GM21825 (cell line): ENCODE results near the gene B4GALT3.

Experiments
- ATAC-seq: cut with Tn5 transposase; IDR thresholded peaks from one replicate; pipeline ENCODE4 v1.9.1; 2021; ENCODE audit warnings: mild to moderate bottlenecking, moderate library complexity; ENCODE audit not compliant: unreplicated experiment

Gene B4GALT3

GRCh38 chr1:161206411-161207140 is 29.3 kb upstream of the B4GALT3 start:
- no peak for ATAC-seq

DNA sequence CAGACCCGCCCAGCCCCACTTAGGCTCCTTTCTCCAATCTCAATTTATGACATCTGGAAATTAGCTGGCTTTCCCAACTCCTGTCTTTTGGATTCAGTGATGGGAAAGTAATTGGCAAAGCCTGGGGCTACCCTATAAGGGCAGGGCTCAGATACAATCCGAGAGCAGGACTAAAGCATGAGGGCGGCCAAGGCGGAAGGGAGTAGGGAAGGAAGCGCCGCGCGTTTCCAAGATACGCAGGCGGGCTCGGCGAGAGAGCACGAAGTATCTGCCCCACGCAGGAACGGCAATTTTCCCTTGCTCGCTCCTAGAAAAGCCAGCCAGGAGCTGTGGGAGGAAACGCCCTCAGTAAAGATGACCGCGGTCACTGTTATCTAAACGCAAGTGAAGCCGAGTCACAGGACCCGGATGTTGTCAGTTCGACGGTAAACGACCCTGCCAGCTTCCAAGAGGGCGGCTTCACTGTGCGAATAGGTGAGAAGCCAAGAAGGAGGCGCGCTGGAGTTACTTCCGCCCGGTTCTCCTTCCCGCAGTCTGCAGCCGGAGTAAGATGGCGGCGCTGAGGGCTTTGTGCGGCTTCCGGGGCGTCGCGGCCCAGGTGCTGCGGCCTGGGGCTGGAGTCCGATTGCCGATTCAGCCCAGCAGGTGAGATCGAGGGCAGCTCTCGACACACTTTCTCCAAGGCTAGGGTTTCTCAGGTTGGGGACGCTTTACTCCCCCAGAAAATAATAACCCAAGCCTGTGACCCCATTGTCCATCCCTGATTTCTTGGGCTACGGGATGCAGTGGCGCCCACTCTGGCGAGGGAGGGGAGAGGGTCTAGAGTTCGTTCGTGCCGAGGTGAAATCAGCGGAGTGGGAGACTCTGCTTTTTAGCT is 24.8 kb upstream of the B4GALT3 start, which contains the start of gene NDUFS2:
TSS of gene NDUFS2 (plus strand) at position 532 of the 877 bp plus-strand sequence. CDS start at position 551, 19 bp downstream.
- peak; percentile 93 for ATAC-seq

GRCh38 chr1:161200992-161201835 is 23.9 kb upstream of the B4GALT3 start:
- no peak for ATAC-seq

DNA sequence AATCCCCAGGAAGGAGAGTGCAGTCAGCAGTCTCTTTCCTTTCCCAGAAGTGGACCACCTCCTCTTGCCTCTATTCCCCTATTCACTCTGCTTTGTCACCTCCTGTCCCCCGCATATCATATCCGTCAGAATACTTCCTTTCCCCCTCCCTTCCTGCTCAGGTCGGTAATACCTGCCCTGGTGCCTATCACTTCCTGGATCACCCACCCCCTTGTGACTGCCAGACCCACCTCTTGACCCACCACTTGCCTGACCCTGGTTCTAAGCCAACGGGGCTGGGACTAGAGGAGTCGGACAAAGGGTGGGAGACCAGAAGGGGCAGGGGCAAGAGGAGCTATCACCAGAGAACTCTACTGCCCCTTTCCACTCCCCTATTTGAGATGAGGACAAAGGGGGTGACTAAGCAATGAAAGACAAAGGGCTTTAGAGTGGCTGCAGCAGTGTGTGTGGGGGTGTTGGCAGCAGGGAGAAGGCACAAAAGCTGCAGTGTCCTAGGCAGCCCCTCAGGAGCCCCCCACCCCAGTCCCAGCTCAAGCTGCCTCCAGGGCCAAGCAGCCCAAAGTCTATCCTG is 23.2 kb upstream of the B4GALT3 start:
- ATAC-seq: no peak

DNA sequence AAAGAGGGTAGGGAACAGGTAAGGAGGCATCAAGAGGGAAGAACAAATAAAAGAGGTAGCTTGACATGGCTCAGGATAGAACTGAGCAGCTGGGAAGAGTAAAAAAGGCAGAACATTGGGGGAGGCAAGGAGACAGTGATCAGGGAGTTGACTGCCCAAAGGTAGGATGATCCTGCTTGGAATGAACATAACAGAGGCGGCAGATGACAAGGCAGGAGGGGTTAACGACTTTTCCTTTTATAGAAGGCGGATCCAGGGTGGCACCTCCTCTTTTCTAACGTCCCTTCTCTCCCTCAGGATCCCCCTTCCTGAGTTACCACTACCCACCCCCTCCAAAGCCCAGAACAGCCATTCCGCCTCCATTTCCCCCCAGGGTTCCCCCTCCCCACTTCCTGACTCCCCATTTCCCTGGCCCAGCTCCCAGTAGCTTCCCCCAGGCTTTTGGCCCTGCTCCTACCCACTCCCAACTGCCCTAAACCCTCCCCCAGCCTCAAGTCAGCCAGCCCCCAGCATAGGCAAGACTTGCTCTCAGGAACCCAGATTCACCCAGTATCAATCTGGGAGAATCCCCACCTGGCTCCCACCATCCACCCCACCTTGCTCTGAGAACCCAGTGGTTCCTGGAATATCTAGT is 22.3 kb upstream of the B4GALT3 start:
- no peak for ATAC-seq

DNA sequence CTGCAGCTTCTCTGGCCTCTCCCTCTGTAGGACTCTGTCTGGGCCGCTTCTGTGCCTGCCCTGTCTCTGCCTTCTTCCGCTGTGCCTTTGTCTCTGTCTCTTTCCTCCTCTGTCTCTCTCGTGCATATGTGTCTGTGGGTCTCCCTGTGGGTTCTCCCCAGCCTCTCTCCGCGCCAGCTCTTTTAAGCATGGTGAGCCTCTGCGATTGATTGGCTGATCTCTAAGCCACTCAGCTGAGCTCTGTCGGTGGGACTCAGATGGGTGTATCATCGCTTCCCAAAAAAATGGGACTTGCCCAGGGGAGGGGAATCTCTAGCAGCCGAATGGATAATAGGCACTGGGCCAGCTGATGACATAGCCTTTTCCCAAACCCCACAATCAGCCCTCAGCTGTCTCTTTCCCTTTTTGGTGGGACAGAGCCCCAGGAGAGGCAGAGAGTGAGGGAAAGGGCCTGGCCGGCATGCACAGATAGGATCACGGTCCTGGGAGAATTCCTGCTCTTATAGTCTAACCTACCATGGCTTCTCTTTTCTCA is 21.7 kb upstream of the B4GALT3 start, which contains the start of gene ADAMTS4:
TSS of gene ADAMTS4 (minus strand) at position 158 of the 535 bp plus-strand sequence. CDS start 427 bp downstream, outside the sequence.
- no peak for ATAC-seq

DNA sequence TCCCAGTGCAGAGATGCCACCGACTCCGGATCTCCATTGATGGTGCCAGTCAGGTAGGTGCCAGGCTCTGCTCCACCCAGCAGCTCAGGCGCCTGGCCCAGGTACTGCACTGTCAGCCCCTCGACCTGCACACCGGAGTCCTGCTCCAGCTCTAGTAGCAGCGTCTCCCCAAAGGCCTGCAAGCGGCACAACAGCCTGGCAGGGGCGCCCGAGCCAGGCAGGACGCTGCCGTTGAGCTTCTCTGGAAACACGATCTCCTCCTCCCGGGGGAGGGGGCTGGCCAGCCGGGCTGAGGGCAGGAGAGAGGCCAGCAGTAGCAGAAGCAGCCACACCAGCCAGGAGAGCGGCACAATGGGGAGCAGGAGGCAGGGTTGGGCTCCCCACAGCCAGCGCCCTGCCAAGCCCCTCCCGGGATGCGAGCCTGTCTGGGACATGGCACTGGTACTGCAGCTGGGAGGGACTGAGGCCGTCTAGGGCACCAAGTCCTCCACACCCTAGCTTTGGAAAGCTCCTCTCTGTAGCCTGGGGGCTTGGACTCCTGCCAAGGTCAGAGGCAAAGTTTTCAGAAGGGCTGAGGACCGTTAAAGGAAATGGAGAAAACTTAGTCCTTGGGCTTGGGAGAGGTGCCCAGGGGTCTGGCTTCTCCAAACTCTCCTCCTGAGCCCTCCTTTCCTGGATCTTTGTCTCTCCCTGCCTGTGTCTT is 21.0 kb upstream of the B4GALT3 start:
- ATAC-seq: no peak

DNA sequence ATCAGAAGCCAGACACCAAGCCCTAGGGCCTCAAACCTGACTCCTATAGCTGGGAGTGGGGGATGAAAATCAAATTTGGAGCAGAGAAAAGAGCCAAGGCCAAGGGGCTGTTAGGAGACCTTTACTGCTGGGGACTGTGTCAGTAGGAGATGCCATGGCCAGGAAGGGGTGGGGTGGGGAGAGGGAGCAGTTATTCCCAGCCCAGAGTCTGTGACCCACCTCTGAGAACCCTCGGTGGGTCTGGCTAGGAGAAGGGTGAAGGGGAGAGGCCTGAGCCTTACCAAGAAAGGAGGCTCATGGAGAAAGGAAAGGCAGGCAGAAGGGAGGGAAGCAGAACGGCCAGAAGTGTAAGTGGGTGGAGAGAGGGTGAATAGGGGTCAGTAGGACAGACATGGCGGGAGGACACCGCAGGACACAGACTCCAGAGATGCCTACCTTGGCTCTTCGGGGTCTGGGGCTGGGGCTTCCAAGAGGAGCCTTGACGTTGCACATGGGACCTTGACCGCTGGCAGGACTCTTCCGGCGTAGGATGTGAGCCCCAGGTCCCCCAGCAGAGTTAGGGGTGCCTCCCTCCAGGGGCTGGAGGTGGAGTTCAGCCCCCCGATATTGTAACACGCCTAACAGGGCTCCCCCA is 20.4 kb upstream of the B4GALT3 start:
- no peak for ATAC-seq

DNA sequence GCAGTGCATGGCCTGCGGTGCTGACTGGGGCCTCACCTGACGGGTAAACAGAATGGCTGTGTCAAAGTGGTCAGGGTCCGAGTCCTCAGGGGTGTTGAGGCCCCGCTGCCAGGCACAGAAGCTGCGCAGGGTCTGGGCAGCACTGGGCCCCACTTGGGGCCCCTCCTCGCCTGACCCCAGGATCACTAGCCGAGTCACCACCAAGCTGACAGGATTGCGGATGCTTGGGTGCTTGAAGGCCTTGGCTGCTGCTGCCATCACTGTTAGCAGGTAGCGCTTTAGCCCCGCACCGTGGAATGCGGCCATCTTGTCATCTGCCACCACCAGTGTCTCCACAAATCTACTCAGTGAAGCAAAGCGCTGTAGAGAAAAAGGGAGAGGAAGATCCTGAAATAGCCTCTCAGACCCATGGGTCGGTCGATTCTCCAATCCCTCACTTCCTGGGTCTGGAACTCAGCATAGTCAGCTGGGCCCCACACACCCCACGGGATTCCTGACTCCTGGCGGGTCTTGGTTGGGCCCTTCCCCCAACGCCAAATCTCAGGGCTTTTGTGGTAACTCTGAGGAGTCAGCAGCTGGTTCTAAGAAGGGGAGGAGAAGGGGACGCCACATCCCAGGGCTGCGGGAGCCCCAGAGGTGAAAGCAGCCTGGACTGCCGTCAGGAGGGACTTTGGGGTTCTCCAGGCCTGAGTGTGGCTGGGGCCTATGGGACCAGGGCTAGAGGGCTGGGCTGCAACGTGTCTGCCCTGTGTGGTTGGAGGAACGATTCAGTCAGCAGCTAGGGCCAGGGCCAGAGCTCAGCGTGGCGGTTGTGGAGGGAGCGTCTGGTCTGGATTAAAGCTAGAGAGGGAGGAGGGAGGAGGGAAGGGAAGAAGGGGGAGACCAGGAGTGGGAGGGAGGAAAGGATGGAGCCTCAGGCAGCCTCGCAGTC is 19.5 kb upstream of the B4GALT3 start:
- ATAC-seq: no peak

- no peak for ATAC-seq
These were observed 18.8 kb upstream of the B4GALT3 start for GRCh38 chr1:161196111-161196510.

DNA sequence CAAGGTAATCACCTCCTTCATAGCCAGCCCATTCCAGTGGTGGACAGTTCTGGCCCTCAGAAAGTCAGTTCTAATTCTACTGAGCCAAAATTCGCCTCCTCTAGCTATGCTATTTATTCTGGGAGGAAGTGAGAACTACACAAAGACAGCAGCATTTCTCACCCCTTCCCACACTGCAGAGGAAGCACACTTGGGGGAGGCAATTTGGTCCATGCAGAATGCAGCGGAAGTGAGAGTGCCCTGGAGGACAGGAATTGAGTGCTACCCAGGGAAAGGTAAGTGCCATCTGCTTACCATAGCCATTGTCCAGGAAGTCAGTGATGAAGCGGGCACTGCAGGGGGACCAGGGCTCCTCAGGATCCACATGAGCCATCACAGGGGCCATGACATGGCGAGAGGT is 17.9 kb upstream of the B4GALT3 start:
- no peak for ATAC-seq

GRCh38 chr1:161193561-161194235 is 16.4 kb upstream of the B4GALT3 start:
- no peak for ATAC-seq

DNA sequence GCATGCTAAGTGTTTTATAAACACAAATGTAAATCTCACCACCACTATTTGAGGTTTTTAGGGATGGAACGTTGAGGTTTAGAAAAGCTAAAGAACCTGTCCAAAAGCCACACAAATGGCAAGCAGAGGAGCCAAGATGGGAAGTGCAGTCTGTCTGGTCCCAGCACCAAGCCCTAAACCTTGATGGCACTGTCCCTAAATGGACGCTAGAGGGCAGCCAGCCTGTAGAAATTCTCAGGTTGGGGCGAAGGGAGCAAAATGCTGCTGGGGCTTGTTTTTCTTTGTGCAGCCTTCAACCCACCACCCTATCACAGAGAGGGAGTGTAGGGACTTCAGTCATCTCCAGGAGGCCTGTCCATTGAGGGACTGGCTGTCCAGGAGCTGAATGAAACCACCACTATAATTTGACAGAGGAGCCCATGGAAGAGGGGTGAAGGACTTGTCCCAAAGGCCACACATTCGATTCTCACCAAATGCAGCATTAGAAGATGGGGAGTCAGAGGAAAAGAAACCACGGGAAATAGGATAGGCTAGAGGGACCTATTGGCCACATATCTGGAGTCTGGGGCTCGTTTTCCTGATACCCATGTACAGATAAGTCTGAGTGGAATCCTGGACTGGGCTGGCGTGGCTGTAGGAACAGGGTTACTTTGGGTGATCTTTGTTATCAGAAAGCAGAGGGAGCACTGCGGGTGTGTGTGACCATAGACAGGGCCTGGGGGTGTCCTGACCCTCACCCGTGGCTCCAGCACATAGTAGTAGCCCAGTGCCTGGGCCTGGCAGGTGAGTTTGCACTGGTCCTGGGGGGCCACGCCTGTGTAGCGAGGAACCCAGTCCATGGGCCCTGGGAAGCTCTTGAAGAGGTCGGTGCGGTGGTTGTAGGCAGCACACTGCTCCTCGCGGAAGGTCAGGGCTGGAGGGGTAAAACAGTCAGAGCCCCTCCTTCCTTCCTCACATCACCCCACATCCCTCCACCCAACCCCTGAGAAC is 15.5 kb upstream of the B4GALT3 start:
- ATAC-seq: no peak

DNA sequence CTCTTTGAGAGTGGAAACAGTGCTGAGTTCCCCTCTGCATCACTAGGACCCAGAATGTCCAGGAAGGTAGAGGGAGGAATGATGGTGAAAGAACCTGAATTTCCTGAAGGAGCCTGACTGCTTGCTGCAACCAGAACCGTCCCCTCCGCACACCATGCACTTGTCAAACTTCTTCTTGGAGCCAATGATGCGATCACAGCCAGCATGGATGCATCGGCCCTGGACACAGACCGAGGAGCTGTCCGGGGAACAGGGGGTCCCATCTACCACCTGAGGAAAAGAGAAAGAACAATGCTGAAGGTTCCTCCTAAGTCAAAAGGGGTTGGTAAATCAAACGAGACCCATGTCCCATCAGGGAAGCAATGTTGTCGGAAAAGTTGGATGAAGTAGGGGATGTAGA is 14.7 kb upstream of the B4GALT3 start:
- no peak for ATAC-seq

DNA sequence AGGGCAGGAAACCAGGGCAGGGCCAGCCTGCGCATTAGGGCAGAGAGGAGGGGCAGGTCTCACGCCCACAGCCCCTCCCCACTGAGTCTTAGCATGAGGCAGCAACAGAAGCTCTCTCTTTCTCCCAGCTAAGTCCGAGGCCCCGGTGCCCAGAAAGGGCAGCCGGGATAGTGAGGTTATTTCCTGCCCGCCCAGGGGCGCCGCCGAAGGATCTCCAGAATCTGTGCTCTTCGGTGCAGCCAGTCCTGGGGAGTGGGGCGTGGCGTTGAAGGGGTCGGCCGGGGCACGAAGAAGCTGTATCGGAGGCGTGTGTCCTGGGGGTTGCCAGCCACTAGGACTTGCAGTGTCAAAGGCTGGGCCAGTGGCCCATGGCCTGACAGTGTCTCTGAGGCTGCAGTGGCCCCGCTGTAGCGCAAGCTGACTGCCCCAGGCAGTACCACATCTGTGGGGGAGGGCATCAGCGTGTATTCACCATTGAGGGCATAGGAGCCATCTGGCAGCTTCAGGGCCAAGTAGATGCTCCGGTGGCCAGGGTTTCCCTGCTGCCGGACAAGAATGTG is 13.7 kb upstream of the B4GALT3 start:
- ATAC-seq: no peak

DNA sequence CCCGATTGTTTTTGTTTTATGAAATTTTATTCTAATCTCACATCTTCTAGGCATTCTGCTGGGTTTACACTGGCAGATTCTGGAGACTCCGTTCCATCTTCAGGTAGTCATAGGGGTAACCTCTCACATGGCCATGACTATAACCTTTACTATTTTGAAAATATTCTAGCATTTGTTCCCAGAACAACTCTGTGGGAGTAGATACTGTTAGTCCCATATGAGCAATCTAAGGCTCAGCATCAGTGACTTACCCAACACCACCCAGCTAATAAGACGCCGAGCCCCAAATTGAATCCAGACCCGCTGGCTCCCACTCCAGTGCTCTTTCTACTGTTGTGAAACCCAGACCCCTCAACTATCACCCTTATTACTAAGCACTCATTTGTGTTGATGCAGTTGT is 11.7 kb upstream of the B4GALT3 start:
- no peak for ATAC-seq
